Putamen (tissue), 1 donor: ENCODE measurements around the gene CREB5.

Experiments used
- DNase-seq: peaks from one replicate; pipeline ENCODE4 v3.0.0-alpha.2; 2016; ENCODE audit warnings: low spot score

CREB5 gene

DNA sequence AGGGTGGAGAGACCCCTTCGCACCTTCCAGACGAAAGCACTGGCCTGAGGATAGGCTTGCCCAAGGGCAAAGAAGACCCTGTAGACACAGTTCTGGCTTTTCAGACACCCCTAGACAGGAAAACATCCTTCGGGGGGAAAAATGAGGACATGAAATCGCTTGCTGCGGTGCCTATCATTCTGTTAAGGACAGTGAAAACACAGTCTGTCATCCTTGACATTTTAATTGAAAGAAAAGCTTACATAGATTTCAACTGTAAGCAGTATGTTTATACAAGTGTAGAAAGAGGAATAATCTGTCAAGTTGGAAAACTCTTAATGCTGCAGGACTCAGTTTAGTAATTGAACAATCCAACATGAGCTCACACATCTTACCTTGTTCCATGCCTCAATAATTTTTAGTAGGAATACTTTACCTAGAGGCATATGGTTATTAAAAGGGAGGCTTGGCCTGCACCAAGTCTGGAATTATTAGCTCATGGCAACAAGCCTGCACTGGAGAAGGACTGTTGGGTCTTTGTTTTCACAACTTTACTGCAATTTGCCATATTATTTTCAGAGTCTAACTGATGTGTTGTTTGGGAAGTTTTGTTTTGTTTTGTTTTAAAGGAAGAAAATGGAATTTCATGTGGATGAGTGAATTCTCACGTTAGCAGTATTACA, 302.3 kb downstream of the CREB5 start:
- no peak for DNase-seq

GRCh38 chr7:28717445-28718054, 305.2 kb downstream of the CREB5 start:
- DNase-seq = no peak

GRCh38 chr7:28718055-28718481, 305.8 kb downstream of the CREB5 start:
- no peak for DNase-seq

GRCh38 chr7:28718545-28718944, 306.2 kb downstream of the CREB5 start:
- DNase-seq = no peak

GRCh38 chr7:28722684-28723083, 310.4 kb downstream of the CREB5 start:
- no peak for DNase-seq

GRCh38 chr7:28723336-28723735, 311.0 kb downstream of the CREB5 start:
- peak; percentile 62 for DNase-seq

- no peak for DNase-seq
These were observed 312.2 kb downstream of the CREB5 start for GRCh38 chr7:28724563-28724962.

- no peak for DNase-seq
These were observed 312.8 kb downstream of the CREB5 start for GRCh38 chr7:28725045-28725642.

DNA sequence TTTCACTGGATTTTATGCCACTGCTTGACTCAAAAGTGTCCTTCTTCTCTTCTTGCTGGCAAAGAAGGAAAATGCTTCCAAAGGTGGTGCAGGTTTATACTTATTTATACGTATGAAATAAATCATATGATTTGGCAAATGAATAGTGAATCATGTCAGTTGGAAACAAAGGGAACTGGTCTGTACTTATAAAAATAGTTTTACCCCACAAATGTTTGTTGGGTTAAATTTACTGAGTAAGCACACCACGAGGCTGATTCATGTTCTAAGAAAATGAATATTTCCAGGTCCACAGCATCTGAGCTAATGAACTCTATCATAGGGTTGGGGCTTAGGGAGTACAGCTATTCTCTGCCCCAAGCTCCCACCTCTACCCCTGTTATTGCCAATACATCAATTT, 313.6 kb downstream of the CREB5 start:
- DNase-seq = no peak

DNA sequence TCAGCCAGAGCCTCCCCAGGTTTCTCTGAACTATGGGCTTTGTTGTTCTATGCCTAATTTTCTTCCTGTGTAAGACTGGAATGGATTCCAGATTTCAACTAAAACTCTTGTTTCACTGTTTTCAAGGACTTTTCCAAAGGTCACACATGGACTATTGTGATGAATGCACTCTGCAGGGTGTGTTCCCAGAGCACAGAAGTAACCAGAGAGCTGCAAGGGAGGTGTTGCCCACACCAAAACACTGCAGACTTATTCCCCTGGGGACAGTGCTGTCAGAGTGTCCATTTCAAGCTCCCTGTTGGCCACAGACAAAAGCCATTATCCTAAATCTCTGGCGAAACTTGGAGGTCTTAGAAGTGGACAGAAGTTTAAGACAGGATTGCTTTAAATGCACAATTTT, 314.2 kb downstream of the CREB5 start:
- DNase-seq = no peak

- DNase-seq = no peak
These were observed 317.0 kb downstream of the CREB5 start for GRCh38 chr7:28729281-28729680.

GRCh38 chr7:28729727-28730126, 317.4 kb downstream of the CREB5 start:
- no peak for DNase-seq

DNA sequence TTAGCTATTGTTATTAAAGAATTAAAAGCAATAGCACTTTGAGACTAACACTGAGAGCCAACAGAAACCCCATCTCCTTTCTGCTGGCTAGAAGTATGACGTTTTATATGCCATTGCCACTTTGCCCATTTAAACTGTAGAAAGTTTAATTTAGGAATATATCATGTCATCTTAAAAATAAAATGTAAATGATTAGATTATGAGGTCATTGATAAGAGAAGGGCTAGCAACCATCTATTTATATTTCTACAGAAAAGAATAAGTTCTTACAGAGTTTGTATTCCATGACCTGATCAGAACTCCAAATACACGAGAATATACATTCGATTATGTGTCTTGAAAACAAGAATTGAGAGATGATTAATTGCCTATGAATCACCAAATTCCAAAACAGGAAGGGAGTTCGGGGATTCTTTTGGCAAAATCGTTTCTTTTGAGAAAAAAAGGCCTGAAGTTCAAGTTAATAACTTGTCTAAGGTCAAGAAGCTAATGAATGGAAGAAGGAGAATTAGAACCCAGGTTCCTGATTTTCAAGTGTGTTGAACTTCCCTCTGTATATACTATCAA, 318.9 kb downstream of the CREB5 start:
- DNase-seq = no peak

GRCh38 chr7:28732071-28732869, 320.0 kb downstream of the CREB5 start:
- DNase-seq = no peak

DNA sequence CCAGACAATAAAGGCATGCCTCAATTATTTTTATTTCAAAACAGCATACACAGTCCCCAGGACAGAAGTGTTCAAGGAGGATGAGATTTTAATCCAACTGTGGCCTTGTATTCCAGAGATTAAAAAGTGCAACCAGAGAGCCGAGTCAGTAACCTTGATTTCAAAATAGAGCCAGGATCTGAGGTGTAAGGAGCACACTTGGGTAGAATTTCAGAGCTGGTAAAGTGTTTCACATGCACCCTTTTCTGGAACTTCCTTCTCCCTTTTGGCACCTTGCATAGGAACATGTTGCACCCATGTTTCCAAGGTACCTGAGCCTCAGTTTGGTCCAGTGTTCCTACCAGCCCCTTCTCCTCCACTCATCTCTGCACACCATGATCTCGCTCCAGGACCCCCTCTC, 320.7 kb downstream of the CREB5 start:
- DNase-seq = no peak

- no peak for DNase-seq
These were observed 326.1 kb downstream of the CREB5 start for GRCh38 chr7:28738412-28738811.

DNA sequence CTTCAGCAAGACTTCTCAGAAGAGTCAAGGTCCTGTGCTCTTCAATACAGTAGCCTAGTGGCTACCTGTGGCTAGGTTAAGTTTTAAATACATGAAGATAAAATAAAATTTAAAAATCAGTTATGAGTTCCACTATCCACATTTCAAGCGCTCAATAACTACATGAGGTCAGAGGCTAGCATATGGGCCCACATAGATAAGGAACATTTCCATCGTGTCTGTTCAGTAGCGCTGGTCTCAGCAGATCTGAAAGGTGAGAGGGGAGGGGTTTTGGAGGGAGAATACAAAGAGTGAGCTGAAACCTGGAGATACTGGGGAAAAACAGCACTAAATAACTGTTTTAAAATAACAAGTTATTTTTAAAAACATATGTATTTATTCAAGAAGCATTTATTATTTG, 326.8 kb downstream of the CREB5 start:
- DNase-seq = no peak

DNA sequence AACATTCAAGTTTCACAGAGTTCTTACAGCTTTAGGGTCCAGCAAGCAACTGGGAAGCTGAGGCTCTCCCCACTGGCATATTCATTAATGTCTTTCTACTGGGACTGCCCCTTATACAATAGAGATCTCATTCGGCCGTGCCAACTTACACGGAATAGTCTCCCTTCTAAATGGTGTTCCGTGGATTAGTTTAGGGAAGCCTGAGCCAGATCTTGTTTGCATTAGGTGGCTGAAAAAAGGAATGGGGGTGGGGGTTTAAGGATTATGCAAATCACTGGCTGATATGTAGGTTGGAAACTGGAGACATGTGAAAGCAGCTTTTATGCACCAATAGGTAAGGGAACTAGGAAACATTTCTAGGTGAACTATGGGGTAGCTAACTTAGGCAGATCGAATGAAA, 327.5 kb downstream of the CREB5 start:
- DNase-seq = no peak

- DNase-seq = no peak
These were observed 332.6 kb downstream of the CREB5 start for GRCh38 chr7:28744951-28745350.

DNA sequence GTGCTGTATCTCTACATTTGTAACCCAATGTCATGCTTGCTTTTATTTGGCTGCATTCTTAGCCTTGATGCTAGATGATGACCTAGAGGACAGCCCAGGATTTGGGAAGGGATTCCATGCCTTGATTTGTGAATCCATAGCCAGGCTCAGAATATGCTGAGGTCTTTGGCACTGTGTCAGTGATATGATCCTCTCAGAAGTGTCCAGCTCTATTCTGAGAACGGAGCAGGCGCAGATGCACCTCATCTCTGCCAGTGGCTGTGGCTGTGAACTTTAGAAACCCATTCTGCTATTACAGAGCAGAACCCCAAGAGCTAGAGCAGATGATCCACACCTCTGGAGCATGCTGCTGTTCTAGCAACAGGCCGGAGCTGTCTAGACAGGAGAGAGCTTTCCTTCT, 333.0 kb downstream of the CREB5 start:
- no peak for DNase-seq

DNA sequence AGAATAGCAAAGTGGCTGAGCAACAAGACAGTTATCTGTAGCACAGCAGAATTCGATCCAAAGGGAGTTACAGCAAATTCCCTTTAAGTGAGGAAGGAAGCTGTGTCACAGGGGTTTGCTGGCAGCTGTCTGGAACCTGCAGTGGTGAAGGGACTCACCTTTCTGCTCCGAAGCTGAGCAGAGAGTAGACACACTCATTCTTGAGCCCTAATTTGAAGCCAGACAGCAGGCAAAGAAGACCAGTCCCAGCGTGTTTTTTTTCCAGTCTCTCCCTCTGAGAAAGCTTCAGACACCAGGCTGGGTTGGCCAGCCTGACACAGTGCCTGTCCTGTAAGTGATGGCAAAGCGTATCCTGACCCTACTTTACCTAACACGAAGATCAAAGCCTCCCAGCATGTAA, 335.1 kb downstream of the CREB5 start:
- no peak for DNase-seq

DNA sequence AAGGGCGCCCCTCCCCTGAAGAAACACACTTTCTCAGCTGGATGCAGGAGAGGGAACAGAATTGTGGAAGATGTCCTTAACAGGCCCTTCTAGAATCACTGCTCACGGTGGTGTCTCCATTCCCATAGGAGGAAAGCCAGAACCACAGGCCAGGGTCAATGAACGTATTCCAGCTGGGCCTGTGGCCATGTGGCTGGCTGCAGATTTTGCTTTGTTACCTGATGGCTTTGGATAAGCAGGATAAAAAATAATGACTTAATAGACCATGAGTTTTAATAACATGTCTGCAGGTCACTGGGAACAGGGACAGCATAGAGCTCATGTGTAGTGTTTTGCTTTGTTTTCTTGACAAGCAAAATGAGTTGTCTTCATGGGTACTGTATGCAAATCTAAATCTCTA, 335.5 kb downstream of the CREB5 start:
- DNase-seq = no peak

GRCh38 chr7:28748346-28748745, 336.0 kb downstream of the CREB5 start:
- no peak for DNase-seq
